Measurements from ENCODE around the gene PODNL1. TPM values are rescaled to one million over a fixed set of nuclear protein-coding genes. Genes with fewer than 3 reads are reported as not detected.
A peak's percentile ranks its signal among the peaks of the same experiment; 100 is the strongest.

The PODNL1 gene
- total and polyA plus RNA-seq, 2 of the 13 experiments (the other 11 are each of a cell fraction or from before 2014, with no cell fraction given) = 0.18 TPM; not detected in 1

DNA sequence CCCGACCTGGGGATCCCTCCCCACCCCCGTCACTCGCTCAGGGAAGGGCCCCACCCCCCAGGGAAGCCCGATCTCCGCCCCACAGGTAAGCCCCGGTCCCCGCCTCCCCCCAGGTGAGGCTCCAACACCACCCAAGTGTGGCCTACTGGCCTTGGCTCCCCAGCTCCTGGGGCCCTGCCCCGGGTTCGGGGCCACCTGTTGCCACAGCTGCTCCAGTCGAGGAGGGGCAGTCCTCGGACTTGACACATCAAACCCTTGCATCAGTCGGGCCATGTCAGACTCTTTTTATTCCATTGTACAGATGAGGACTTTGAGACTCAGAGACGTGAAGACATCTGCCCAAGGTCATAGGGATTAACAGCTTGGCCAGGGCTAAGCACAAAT is 31.7 kb downstream of the PODNL1 start (continued):
- TF ChIP-seq, protein P1, sequence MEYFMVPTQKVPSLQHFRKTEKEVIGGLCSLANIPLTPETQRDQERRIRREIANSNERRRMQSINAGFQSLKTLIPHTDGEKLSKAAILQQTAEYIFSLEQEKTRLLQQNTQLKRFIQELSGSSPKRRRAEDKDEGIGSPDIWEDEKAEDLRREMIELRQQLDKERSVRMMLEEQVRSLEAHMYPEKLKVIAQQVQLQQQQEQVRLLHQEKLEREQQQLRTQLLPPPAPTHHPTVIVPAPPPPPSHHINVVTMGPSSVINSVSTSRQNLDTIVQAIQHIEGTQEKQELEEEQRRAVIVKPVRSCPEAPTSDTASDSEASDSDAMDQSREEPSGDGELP (IDR thresholded peaks at IDR 0.05; ENCODE audit: borderline replicate concordance, low read depth) = peak; percentile 61; the same call in 1 of the 2 replicates
- TF ChIP-seq HNF1B (CRISPR knock-in tag; IDR thresholded peaks at IDR 0.05) = 0 out of 2 replicates have a peak, but pooled peaks have one; percentile 21
- TF ChIP-seq EP300 (IDR thresholded peaks at IDR 0.05; ENCODE audit: low read depth in 2 of 2, low read length in 2 of 2) = peak in 1 of 2 experiments; percentile 18; a peak in 1 of 4 replicates
- no peak for TF ChIP-seq EP300 (CRISPR knock-in tag; IDR thresholded peaks at IDR 0.05; ENCODE audit: borderline replicate concordance)
- TF ChIP-seq SOX6 (IDR thresholded peaks at IDR 0.05) = no peak
- TF ChIP-seq SOX6 (CRISPR knock-in tag; IDR thresholded peaks at IDR 0.05) = peak; percentile 34
- TF ChIP-seq ZBTB1 (CRISPR knock-in tag; IDR thresholded peaks at IDR 0.05; ENCODE audit: borderline replicate concordance) = 0 out of 2 replicates have a peak, but pooled peaks have one; percentile 13
- TF ChIP-seq ZNF749 (CRISPR knock-in tag; IDR thresholded peaks at IDR 0.05; ENCODE audit: borderline replicate concordance) = no peak
- 0 out of 2 replicates have a peak, but pooled peaks have one; percentile 7 for TF ChIP-seq HOXA9 (CRISPR knock-in tag; IDR thresholded peaks at IDR 0.05; ENCODE audit: borderline replicate concordance)
- TF ChIP-seq ZNF768 (CRISPR knock-in tag; IDR thresholded peaks at IDR 0.05) = 0 out of 2 replicates have a peak, but pooled peaks have one; percentile 0
- TF ChIP-seq PITX1 (CRISPR knock-in tag; IDR thresholded peaks at IDR 0.05) = peak; percentile 95
- no peak for TF ChIP-seq LCORL (IDR thresholded peaks at IDR 0.05)
- 0 out of 2 replicates have a peak, but pooled peaks have one; percentile 2 for TF ChIP-seq LCORL (CRISPR knock-in tag; IDR thresholded peaks at IDR 0.05)
- 0 out of 2 replicates have a peak, but pooled peaks have one; percentile 25 for TF ChIP-seq REL (CRISPR knock-in tag; conservative IDR thresholded peaks at IDR 0.05)
- TF ChIP-seq CAMTA2 (CRISPR knock-in tag; IDR thresholded peaks at IDR 0.05; ENCODE audit: borderline replicate concordance) = 0 out of 2 replicates have a peak, but pooled peaks have one; percentile 20
- TF ChIP-seq ZNF335 (CRISPR knock-in tag; IDR thresholded peaks at IDR 0.05) = no peak
- TF ChIP-seq, protein P2, sequence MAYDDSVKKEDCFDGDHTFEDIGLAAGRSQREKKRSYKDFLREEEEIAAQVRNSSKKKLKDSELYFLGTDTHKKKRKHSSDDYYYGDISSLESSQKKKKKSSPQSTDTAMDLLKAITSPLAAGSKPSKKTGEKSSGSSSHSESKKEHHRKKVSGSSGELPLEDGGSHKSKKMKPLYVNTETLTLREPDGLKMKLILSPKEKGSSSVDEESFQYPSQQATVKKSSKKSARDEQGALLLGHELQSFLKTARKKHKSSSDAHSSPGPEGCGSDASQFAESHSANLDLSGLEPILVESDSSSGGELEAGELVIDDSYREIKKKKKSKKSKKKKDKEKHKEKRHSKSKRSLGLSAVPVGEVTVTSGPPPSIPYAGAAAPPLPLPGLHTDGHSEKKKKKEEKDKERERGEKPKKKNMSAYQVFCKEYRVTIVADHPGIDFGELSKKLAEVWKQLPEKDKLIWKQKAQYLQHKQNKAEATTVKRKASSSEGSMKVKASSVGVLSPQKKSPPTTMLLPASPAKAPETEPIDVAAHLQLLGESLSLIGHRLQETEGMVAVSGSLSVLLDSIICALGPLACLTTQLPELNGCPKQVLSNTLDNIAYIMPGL (CRISPR knock-in tag; IDR thresholded peaks at IDR 0.05; ENCODE audit: borderline replicate concordance in 1 of 2, low read depth in 1 of 2) = 0 out of 4 replicates have a peak, but pooled peaks of 1 of the 2 experiments have one; percentile 5
- 0 out of 2 replicates have a peak, but pooled peaks have one; percentile 6 for TF ChIP-seq FOXC1 (CRISPR knock-in tag; IDR thresholded peaks at IDR 0.05; ENCODE audit: borderline replicate concordance)
- TF ChIP-seq ZEB1 (IDR thresholded peaks at IDR 0.05; ENCODE audit: insufficient replicate concordance, low read depth) = peak; percentile 72
- 0 out of 2 replicates have a peak, but pooled peaks have one; percentile 3 for TF ChIP-seq ZNF446 (CRISPR knock-in tag; IDR thresholded peaks at IDR 0.05)
- no peak for TF ChIP-seq ZNF30 (CRISPR knock-in tag; IDR thresholded peaks at IDR 0.05)
